GM18520 (cell line): ENCODE data around the gene ZNF385B.
"Not testable (repeated sequence)": the region's sequence is repeated elsewhere in the genome, so short reads cannot be mapped to it uniquely, and the experiment has no call there.

Experiments
- ATAC-seq: cut with Tn5 transposase; IDR thresholded peaks from one replicate; pipeline ENCODE4 v1.9.1; 2021; ENCODE audit not compliant: unreplicated experiment

ZNF385B gene

DNA sequence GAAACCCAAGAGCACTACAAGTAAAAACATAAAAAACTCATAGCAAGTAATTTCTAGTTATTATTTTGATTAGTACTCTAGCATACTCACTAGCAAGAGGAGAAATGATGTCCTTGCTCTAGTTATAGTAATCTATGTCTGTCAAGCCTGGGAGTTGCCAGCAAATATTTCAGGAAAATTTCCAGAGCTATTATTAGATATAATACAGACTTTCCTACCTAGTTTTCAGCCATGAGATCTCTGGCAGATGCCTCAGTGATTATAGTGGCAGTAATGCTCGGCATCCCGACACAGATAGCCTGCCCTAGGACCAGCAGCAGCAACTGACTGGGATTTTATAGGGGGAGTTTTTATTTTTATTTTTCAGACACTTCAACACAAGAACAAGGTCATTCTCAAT is 224.4 kb downstream of the ZNF385B start:
- ATAC-seq = no peak

DNA sequence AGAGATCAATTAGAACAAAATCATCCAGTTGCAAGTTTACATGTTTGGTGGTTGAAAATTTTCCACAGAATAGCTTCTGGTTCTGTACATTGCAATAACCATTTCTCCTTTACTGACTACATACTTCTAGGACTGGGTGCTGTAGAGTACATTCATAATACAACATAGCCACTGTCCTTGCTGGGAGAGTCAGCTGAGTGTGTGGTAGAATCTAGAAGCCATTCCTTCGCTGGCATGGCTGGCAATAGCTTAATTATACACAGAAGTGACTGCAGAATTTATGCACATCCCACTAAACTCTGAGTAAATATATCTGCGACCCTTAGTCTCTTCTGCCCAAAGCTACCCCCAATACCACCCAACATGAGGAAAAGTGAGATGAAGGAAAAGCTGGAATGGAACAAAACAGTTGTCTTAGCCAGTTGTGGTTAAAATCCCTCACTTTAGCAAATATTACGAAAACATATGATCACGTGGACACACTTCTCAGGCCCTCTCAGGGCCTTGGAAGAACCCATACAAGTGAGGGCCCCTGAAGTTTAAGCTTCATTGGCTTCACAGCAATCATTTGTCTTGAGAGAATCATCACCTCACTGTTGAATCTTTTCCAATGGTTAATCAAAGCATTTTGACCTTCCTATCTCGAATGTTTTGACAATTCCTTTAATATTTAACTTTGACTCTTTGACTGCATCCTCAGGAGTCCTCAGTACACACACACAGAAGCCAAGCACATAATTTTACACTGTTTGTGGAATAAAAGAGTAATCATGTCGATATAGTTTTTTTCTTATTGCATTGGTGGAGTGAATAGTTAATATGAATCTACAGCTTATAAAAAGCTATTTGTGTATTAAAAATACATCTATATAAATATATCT is 225.1 kb downstream of the ZNF385B start:
- no peak for ATAC-seq

DNA sequence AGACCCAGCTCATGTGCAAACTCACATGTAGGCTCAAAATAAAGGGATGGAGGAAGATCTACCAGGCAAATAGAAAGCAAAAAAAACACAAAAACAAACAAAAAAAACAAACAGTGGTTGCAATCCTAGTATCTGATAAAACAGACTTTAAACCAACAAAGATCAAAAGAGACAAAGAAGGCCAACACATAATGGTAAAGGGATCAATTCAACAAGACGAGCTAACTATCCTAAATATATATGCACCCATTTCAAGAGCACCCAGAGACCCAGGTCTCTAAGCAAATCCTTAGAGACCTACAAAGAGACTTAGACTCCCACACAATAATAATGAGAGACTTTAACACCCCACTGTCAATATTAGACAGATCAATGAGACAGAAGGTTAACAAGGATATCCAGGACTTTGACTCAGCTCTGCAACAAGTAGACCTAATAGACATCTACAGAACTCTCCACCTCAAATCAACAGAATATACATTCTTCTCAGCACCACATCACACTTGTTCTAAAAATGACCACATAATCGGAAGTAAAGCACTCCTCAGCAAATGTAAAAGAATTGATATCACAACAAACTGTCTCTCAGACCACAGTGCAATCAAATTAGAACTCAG is 229.5 kb downstream of the ZNF385B start:
- not testable (repeated sequence) for ATAC-seq

DNA sequence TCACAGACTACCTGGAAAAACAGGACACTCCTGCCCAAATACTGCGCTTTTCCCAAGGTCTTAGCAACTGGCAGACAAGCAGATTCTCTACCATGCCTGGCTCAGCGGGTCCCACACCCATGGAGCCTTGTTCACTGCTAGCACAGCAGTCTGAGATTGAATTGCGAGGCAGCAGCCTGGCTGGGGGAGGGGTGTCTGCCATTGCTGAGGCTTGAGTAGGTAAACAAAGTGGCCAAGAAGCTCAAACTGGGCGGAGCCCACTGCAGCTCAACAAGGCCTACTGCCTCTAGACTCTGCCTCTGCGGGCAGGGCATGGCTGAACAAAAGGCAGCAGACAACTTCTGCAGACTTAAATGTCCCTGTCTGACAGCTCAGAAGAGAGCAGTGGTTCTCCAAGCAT is 231.6 kb downstream of the ZNF385B start:
- not testable (repeated sequence) for ATAC-seq

DNA sequence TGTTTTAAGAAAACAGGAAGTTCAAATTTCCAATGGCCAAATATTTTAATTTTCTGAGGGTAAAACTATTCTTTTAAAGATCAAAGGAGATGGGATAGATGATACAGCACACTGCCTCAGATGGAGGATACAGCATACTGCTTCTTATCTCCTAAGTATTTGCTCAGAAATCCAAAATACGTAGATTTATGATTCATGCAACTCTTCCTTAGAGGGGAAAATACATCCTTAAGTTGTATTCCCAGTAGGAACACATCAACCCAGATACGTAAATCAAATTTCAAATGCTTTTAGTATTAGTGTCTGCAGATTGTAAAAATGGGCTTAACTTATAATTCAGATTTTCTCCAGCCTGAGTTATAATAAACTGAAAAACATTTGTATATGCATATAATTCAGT is 235.2 kb downstream of the ZNF385B start:
- ATAC-seq = no peak

DNA sequence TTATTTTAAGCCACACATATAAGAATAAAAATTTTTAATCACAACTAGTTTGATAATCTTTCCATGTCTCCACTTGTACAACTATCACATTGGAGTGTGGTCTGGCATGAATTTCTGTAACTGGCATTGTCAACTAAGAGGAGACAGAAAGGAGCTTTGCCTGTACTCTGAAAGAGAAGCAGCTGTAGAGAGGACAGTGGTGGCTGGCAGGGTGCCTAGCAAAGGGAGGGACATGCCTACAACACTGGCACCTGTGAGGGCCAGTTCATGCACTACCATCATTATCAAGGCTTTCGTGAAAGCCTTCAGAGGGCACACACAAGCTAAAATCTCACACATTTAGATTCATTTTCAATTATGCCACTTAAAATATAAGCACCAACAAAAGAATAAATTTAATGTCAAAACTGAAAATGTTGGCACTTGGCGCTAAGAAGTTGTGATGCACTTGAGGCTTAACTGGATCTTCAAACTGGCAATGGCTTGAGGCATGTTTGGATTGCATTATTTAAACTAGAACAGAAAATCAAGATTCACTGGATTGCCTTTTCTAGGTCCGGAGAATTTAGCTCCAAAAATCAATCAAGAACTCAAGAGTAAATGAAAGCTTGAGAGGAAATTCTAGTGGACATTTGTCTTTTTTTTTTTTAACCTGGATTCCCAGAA is 238.6 kb downstream of the ZNF385B start:
- no peak for ATAC-seq

DNA sequence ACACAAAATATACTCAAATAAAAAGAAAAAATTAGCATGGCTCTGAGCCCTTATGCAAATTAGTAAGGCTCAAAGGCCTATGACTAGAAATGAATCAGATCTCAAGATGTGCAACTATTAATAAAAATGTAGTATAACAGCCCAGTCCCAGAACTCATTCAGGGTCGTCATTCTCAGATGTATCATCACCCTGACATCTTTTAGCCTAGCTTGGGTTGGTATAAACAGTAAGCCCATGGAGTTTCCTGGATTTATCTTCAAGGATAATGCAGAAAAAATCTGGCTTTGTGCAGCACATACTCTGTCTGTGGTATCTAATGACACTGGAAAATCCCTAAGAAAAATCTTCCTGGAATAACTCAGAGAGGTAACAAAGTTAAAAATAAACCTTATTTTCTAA is 239.3 kb downstream of the ZNF385B start:
- ATAC-seq = no peak

DNA sequence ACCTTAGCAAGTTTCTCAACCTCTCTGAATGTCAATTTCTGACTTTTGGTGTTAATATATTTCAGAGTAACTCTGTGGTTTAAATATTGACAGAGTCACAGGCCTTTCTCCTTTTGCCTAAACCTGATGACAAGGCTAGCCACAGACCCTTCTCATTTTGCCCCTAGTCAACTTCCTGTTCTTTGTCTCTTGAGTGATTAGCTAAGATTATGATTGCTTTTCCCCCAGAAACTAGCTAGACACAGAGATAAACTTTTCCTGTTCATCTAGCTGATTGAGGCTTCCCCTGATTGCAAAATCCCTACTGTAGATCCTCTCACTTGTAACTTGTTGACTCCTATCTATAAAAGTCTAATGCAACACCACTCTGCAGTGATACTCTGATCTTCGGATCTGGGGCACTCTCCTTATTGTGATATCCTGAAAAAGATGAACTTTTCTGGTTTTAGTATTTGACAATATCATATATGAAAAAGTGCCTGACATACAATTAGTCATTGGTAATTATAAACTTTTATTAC is 241.4 kb downstream of the ZNF385B start:
- ATAC-seq = no peak

DNA sequence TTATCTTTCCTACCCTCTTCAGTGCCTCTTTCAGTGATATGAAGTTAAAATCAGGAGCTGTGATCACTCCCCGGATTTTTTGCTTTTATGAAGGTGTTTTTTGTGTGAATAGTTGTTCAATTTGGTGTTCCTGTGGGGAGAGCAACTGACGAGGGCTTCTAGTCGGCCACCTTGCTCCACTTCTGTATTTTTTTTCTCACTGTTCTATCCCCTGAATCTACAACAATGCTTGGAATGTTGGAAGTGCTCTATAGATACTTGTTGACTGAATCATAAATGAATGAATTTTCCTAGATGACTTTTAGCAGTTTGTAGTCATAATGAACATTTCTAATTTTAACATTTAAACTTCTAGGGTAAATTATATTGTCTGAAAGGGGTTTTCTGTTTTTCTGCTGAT is 247.3 kb downstream of the ZNF385B start:
- ATAC-seq = no peak

DNA sequence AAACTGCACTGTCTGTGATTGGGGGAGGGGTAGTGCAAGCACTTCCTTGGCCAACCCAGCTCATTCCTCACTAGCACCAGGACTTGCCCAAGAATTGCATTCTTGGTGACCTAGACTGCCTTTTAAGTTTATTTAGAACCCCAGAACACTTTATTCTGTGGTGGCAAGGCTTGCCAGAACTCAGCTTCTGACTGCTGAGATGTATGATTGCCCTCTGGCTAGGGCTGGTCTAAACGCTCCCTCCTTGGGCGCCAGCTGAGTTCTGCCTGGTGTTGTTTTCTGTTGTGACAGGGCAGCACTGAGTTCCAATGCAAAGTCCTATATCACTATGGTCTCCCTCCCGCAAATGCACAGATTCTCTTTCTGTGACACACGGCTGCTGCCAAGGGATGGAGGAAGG is 247.7 kb downstream of the ZNF385B start:
- no peak for ATAC-seq

DNA sequence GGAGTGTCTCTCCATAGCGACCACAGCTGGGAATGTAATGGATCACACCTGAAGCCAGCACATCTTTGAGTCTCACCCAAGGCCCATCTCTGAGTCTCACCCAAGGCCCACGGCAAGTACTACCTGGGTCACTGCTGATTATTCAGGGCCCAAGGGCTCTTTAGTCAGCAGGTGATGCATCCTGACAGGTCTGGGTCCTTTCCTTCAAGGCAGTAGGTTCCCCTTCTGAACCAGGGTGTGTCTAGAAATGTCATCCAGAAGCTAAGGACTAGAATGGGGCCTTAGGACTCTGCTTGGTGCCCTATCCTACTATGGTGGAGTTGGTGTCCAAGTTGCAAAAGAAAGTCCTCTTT is 248.1 kb downstream of the ZNF385B start:
- ATAC-seq = no peak

DNA sequence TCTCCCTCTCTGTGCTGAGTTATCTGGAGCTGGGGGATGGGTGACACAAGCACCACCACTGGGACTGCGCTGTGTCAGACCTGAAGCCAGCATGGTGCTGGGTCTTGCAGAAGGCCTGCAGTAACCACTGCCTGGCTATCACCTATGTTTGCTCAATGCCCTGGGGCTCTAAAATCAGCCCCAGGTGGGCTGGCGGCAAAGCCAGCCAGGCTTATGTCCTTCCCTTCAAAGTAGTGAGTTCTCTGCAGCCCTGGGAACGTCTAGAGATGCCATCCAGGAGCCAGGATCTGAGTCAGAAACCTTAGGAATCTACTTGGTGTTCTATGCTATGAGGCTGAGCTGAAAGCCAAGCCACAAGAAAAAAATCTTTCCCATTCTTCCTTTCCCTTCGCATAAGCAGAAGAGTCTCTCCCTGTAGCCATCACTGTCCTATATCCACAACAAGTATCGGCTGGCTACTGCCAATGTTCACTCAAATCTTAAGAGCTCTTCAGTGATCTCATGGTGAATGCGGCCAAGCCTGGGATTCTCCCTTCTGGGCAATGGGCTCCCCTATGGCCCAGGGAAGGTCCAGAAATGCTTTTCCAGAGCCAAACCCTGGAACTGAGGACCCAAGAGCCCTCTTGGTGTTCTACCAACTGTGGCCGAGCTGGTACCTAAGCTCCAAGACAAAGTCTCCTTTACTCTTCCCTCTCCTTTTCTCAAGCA is 248.7 kb downstream of the ZNF385B start:
- ATAC-seq = no peak

DNA sequence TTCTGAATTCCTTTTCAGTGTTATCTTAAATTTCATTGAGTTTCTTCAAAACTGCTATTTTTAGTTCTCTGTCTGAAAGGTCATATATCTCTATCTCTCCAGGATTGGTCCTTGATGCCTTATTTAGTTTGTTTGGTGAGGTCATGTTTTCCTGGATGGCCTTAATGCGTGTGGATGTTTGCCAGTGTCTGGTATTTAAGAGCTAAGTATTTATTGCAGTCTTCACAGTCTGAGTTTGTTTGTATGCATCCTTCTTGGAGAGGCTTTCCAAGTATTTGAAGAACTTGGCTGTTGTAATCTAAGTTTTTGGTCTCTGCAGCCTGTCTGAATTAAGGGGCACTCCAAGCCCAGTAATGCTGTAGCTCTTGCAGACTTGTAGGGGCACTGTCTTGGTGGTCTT is 249.3 kb downstream of the ZNF385B start:
- ATAC-seq = no peak

DNA sequence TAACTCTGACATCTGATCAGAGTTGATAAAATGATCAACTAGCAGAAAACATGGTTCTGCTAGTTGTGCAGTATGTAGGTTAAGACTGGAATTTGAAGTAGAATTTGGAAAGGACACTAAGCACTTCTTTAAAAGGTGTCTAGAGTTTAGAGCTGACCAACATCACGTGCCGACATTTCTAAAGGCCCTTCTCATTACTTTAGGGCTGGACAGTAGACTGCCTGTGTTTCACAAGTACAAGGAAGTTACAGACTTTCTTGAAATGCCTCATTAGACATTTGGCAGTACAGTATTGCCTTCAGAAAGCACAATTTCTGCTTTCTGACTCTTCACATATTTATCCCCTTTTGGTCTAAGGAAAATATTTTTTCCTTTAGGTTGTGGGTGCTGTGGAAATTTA is 255.3 kb downstream of the ZNF385B start:
- ATAC-seq = no peak

DNA sequence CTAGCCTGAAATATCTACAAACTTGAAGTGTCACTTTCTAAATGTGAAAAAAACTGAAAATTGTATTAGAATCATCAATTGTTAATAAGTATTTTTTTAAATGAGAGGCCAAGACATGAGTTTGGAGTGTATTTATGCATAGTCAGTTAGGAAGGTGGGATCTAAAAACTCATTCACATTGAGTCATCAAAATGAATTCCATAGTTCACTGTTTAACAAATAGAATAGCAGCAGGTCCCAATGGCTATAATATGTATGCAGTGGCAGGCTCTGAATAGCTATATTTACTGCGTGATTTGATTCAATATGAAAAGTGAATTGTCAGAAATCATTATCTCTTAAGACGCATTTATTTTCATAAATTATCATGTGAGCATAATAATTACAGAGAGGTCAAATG is 256.1 kb downstream of the ZNF385B start:
- ATAC-seq = no peak

DNA sequence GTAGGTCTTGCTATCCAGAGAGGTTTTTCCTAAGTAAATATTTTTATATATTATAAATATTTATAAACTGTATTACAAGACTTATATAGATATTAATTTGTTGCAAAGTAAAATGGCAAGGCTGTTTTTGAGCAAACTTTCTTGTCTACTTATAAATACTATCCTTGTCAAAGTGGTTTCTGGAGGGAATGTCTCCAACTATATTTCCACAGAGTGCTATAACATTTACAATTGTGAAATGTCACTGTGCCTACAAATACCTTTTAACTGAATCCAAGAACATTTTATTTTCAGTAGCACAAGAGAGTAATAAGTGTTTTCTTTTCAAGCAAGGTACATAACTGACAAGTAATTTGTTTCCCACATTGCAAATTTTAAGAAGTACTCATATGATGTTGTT is 256.8 kb downstream of the ZNF385B start:
- ATAC-seq = no peak

DNA sequence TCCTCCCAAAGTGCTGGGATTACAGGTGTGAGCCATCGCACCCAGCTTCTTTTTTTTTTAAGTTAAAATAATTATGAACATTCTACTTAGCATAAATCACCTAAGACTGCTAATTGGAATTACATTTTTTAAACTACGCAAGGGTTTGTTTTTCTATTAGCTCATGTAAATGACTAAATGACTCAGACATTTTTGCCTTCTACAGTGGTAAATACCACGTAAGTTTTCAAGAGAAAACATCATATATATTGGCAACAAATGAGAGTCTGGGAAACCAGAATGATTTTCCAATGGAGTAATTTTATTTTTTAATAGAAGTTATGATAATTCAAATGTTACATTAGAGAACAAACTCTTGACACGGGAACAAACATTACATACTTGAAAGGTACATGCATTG is 259.0 kb downstream of the ZNF385B start:
- ATAC-seq = no peak

DNA sequence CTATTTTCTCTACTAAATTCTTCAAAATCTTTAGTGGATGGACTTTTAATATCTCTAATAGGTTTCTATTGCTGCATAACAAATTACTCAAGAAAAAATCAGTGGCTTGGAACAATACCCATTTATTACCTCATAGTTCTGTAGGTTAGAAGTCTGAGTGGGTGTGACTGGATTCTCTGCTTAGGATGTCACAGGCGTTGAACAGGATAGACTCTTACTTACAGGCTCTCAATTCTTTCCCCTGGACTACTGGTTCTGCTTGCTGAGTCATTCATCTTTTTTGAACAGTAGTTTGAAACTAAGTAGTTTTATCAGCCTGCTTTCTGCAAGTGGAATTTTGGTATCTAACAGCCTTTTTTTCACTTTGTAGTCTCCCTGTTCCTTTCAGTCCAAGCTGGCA is 265.4 kb downstream of the ZNF385B start:
- ATAC-seq = no peak

DNA sequence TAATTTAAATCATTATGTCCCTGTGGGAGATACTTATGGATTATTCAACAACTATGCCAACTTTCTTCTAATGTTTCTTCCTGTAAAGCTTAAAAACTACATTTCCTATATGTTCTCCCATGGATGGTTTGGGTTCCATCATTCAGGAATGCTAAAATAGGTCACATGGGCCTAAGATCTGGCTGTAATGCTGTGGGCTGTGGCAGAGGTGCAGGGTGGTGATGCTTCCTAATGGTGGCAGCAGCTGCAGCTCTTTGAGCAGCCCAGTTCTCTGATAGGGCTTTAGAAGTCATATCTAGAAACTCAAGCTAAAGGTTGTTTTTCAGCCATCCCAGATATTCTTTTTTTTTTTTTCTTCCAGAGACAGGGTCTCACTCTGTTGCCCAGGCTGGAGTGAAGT is 266.1 kb downstream of the ZNF385B start:
- ATAC-seq = no peak

DNA sequence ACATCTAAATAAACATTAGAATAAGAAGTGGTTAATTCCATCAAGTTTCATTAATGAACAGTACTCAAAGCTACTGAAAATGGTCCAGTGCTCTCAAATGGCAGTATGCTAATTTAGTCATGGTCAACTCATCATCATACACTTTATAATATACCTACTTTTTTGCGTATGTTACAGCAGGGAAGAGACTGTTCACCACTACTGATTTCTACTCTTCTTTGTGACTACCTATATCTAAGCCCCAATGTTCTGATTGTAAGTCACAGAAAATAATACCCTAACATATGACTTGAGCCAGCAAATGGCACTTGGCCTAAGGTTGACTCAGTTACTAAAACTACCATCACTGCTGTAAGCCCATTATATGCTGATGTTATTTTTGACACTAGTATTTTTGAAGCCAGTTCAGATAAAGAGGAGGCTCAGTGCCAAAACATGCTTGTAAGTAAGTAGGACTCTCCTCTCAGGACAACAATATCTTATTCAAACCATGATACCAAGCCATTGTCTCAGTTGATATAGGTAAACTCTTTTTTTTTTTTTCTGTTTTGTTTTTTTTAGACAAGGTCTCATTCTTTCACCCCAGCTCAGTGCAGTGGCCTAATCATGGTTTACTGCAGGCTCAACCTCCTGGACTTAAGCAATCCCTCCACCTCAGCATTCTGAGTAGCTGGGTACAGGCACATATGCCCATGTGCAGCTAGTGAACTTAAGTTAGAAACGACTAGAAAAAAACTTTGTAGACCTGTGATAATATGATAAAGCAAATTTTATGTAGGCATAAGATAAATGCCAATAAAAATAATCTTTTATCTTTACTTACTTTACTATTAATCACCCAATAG is 266.9 kb downstream of the ZNF385B start:
- ATAC-seq = no peak
